Ureter (tissue), 1 donor: ENCODE measurements around the gene FGF5. TPM values are rescaled to one million over a fixed set of nuclear protein-coding genes. Genes with fewer than 3 reads are reported as not detected.
"Not testable (repeated sequence)": the region's sequence is repeated elsewhere in the genome, so short reads cannot be mapped to it uniquely, and the experiment has no call there.

Experiments
- DNase-seq: peaks from one replicate; pipeline ENCODE4 v3.0.0-alpha.2; 2020; ENCODE audit warnings: low spot score
- total RNA-seq: library from RNA; stranded (reverse); gene quantifications from one replicate; pipeline ENCODE4 v1.2.4, GENCODE V29; 2023
- donor health status: DM: yes; HTN: yes; CAD: no.

The FGF5 gene
- total RNA-seq, 1 donor from 2014 or later = not detected

DNA sequence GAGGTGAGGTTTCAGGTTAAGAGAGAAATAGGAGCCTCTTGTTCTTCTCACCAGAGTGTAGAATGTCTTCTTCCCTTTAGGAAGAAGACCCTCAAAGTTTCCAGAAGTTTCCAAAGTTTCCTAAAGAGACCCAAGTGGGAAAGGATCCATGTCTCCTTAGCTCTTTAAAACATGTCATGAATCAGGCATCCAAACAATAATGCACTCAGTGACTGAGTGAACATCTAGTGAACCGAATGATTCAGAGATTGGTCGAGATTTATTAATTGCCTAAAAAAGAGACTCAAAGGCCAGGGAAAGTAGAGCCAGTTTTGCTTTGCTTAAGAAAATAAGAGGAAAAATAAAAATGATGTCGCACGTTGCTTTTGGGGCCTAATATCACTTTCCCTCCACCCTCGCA lies 29.4 kb downstream of the FGF5 start:
- DNase-seq = no peak

GRCh38 chr4:80301884-80302283 lies 35.4 kb downstream of the FGF5 start:
- DNase-seq = no peak

DNA sequence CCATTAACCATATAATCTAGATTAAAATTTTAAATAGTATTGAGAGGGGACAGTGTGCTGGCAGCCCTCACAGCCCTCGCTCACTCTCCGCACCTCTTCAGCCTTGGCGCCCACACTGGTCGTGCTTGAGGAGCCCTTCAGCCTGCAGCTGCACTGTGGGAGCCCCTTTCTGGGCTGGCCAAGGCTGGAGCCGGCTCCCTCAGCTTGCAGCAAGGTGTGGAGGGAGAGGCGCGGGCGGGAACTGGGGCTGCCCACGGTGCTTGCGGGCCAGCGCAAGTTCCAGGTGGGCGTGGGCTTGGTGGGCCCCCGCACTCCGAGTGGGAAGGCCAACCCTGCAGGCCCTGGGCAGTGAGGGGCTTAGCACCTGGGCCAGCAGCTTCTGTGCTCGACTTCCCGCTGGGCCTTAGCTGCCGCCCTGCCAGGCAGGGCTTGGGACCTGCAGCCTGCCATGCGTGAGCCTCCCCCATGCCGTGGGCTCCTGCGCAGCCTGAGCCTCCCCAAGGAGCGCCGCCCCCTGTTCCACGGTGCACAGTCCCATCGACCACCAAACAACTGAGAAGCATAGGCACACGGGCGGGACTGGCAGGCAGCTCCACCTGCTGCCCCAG lies 36.3 kb downstream of the FGF5 start:
- no peak for DNase-seq

DNA sequence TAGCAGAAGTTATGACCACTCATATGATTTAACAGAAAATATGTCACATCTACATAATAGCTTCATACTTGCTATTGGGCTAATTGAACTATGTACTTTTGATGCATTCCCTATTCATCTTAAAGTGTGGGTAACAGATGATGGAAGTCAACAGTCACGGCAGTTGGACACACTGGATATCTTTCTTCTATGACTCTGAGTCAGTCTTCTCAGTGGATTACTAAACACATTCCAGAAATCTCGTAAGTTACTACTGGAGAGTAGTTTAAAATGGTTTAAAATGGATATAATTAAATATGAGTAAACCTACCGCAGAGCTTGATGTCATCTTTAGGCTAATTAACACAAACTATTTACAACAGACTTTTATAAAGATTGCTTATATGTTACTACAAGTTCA lies 39.0 kb downstream of the FGF5 start:
- DNase-seq = no peak

DNA sequence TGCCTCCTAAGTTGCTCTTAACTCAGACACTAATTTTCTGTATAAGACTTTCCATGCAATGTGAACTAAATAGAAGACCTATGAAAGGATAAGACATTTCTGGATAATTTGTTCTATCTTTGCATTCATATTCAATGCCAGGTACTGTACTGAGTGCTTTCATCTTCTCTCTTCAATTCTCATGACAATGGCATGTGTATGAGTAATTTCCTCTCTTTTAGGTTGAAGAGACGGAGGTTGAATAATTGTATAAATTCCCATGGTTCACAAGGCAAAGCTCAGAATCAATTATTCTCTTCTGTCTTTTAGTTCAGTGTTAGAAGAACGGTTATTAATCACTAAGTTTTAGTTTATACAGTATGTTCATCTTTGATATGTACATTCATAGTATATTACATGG lies 39.8 kb downstream of the FGF5 start:
- no peak for DNase-seq

DNA sequence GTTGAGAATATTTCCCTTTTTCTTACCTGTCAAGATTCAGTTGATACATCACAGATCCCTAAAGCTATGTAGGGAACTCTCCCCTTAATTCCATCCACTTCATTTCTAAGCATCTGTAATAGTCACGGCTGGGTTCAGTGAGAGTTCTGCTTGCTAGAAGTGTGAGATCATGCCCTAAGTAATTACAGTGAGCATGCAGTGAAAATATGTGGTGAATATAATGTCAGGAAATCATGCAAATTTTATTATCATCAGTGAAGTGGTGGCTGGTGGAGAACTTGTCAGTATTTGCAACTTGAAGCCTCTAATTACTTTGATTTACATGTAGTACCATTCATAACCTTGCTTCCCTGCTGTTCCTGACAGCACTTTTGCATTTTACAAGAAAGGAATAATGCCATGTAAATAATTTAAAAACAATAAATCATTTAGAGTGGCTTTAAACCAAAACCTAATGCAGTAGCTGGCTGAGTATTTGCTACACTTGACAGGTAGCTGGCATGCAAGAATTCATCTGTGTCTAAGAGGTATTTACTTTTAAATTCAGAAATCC lies 40.8 kb downstream of the FGF5 start:
- no peak for DNase-seq

- no peak for DNase-seq
Observed at GRCh38 chr4:80307774-80308465, 41.5 kb downstream of the FGF5 start.

DNA sequence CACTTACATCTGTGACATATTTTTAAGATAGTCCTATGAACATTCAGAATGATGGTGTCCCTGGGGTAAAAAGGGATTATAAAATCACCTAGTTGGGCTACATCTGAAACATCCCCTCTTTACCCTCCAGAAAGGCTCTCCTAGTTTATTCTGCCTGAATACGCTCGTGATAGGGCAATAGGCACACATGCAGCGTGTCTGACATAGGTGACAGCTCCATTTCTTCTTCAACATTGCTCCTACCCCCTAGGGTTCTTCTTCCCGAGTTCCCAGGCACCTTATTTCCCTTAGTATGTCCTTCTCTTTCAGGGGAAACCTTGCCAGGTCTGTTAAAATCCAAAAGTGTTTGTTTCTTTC lies 42.0 kb downstream of the FGF5 start:
- DNase-seq = no peak

GRCh38 chr4:80309294-80310004 lies 43.0 kb downstream of the FGF5 start:
- no peak for DNase-seq

- no peak for DNase-seq
Observed at GRCh38 chr4:80311130-80311529, 44.7 kb downstream of the FGF5 start.

DNA sequence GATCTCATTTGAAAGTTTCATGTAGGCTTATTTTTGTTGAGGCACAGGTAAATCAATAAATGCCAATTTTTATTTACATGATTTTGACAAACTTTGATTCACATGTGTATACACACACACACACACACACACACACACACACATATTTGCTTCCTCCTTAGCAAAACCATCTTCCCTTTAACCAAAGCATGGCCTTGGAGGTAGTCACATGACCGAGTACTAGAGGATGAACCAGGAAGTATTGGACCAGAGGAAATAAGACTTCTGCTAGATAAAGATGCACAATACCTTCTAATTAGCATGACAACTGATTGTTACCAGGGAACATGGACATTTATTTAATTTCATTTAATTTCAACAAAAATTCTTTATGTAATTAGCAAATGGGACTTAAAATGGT lies 45.7 kb downstream of the FGF5 start:
- DNase-seq = no peak

GRCh38 chr4:80313627-80314026 lies 47.2 kb downstream of the FGF5 start:
- DNase-seq = no peak

- DNase-seq = not testable (repeated sequence)
Observed at GRCh38 chr4:80315848-80316247, 49.4 kb downstream of the FGF5 start.

DNA sequence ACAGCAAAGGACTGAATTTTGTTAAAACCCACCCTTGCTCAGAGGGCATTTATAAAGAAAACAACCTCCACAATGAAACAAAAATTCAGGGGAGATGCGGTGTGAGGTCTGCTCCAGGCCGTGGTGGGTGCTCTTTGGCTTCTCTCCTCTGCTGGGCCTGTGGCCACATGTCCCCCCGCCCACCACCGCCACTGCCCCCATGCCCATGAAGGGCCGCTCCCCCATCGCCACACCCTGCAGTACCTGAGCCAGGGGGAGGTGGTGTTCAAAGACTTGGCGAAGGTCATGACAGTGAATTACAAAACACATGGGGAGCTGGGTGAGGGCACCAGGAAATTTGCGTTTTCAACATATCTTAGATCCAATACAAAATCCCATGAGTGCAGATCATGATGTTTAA lies 54.9 kb downstream of the FGF5 start:
- DNase-seq = no peak

- no peak for DNase-seq
Observed at GRCh38 chr4:80321776-80322175, 55.3 kb downstream of the FGF5 start.

GRCh38 chr4:80322716-80323115 lies 56.3 kb downstream of the FGF5 start:
- no peak for DNase-seq

GRCh38 chr4:80324171-80324570 lies 57.7 kb downstream of the FGF5 start:
- DNase-seq = no peak

- DNase-seq = no peak
Observed at GRCh38 chr4:80331693-80332092, 65.2 kb downstream of the FGF5 start.

DNA sequence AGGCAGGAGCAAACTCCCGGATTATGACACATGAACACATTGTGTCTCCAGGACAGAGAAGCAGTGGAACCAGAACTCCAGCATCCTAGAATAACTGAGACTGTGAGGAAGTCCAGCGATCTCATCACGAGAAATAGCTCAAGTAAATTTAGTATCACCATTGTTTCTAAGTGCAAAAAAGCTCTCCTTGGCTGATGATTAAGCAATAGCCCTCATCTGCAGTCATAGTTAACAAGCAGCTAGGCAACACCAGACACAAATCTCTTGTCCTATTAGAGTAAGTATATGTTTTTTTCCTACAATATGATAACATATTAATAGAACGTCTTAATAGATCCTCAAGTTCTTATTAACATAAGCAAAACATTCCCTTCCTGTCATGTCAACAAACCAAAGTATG lies 66.7 kb downstream of the FGF5 start:
- no peak for DNase-seq

DNA sequence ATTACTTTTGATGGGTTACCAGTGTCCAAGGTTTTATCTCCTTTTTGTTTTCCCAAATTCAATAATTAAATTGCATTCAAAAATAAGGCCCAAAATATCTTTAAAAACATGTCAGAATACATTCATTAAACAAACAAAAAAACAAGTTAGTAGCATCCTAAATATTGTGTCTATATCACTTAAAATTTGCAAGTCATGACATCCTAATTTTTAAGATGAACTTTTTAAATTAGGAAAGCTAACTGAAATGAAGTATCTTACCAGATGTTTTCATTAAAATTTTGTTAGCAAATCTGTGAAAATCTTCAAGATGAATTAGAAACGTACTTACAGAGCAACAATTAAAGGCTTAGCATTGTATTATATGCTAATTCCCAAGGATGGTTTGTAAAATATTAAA lies 68.1 kb downstream of the FGF5 start:
- DNase-seq = no peak

GRCh38 chr4:80335226-80335553 lies 68.7 kb downstream of the FGF5 start:
- DNase-seq = no peak

GRCh38 chr4:80335554-80336358 lies 69.3 kb downstream of the FGF5 start, which contains the start of gene CFAP299:
Gene CFAP299, plus strand, starts transcription at chr4:80335730.
- peak; percentile 70 for DNase-seq
